ENCODE data around the gene UQCRHL.
"Not testable (repeated sequence)": the region's sequence is repeated elsewhere in the genome, so short reads cannot be mapped to it uniquely, and the experiment has no call there.

Gene UQCRHL

GRCh38 chr1:15807549-15807948 is at the start of gene UQCRHL:
Gene UQCRHL, minus strand, starts transcription at chr1:15807649. Its CDS starts 0 bp downstream, at chr1:15807649.
- DNase-seq, result not testable (repeated sequence)

DNA sequence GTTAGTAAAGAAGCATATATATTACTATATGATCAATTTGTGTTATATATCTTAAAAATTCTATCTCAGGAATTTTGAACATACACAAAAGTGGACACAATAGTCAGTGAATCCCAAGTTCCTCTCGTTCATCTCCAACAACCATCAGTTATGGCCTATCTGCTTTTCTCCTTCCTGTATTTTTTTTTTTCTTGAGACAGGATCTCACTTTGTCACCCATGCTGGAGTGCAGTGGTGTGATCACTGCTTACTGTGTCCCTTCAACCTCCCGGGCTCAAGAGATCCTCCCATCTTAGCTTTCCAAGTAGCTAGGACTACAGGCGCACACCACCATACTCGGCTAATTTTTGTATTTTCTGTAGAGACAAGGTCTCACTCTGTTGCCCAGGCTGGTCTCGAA is 49.4 kb upstream of the UQCRHL start:
- no peak for DNase-seq

GRCh38 chr1:15852828-15853302 is 45.4 kb upstream of the UQCRHL start:
- DNase-seq, result no peak

- peak; percentile 57 for DNase-seq
Observed at GRCh38 chr1:15852036-15852827, 44.8 kb upstream of the UQCRHL start.

GRCh38 chr1:15851210-15852035 is 44.0 kb upstream of the UQCRHL start:
- no peak for DNase-seq

GRCh38 chr1:15850471-15851001 is 43.1 kb upstream of the UQCRHL start:
- no peak for DNase-seq

GRCh38 chr1:15849775-15850324 is 42.4 kb upstream of the UQCRHL start:
- peak; percentile 75 for DNase-seq

- DNase-seq, result peak; percentile 81
Observed at GRCh38 chr1:15848929-15849774, 41.7 kb upstream of the UQCRHL start.

DNA sequence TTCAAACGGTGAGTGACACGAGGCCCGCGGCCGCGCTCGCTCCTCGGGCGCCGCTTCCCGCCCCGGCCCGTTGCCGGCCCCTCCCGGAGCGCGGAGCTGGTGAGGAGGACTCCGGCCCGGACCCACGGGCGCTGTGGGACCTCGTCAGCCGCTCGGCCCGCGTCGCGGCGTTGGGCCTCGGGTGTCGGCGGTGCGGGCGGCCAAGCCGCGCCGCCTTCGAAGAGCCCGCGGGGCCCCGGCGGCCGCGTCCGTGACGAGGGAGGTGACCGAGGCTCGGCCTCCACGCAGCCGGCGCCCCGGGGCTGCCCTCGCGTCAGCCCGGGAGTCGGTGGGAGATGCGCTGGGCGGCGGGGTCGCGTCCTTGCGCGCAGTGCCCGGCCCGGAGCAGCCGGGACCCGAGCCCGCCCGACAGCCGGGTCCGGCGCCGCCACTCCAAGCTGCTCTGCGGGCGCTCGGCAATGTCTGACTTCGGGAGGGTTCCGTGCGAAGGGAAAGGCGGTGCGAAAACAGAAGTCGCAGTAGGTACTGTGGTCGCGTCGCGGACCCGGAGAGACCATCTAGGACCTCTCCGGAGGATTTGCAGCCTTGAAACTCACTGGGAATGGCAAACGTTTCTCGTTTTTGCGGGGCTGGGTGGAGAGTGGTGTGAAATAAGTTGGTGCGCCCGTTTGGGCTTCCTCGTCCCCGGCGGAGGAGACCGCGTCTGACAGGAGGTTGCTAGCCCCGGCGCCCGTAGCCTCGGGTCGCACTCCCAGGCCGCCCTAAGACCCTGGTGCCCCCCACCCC is 40.9 kb upstream of the UQCRHL start:
- DNase-seq, result peak; percentile 62

DNA sequence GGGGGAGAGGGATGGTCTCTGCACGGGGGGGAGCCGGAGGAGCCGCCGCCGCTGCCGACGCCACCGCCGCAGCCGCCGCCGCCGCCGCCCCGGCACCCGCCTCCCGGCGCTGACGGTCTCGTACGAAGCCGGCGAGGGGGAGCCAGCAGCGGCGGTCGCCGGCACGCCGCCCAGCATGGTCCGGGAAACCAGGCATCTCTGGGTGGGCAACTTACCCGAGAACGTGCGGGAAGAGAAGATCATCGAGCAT is 40.4 kb upstream of the UQCRHL start:
- DNase-seq, result no peak

- DNase-seq, result peak; percentile 99
Observed at GRCh38 chr1:15847100-15847892, 39.8 kb upstream of the UQCRHL start, which contains the start of gene SPEN. Gene SPEN, plus strand, starts transcription at chr1:15847707. Its CDS starts 361 bp downstream, at chr1:15848068.

DNA sequence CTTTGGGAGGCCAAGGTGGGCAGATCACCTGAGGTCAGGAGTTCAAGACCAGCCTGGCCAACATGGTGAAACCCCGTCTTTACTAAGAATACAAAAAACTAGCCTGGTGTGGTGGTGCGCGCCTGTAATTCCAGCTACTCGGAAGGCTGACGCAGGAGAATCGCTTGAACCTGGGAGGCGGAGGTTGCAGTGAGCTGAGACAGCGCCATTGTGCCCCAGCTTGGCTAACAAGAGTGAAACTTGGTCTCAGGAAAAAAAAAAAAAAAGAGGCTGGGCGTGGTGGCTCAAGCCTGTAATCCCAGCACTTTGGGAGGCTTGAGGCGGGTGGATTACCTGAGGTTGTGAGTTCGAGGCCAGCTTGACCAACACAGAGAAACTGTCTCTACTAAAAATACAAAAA is 38.6 kb upstream of the UQCRHL start:
- DNase-seq, result not testable (repeated sequence)

GRCh38 chr1:15843826-15844572 is 36.5 kb upstream of the UQCRHL start:
- no peak for DNase-seq

DNA sequence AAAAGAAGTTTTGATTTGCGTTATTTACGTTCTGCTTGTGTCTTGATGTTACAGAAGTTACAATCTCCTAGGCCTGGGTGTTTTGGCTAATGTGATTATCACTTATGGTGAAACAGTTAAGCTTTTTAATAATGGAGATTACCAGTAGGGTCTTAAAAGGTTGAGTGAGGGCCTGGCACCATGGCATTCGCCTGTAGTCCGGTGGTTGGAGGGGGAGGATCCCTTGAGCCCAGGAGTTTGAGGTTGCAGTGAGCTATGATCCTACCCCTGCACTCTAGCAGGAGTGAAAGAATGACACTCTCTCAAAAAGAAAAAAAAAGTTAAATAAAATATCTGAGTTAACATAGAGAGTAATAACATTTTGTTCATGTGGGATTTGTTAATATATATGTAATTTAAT is 31.3 kb upstream of the UQCRHL start:
- no peak for DNase-seq

DNA sequence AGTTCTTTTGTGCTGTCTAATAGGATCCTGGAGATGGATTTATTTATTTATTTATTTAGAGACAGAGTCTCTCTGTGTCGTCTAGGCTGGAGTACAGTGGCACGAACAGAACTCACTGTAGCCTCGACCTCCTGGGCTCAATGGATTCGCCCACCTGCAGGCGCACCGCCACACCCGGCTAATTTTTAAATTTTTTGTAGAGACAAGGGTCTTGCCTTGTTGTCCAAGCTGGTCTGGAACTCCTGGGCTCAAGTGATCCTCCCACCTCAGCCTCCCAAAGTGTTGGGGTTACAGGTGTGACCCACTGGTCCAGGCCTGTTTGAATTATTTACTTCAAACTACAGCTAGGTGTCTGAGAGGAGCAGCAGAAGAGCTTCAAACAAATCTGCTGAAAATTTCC is 30.5 kb upstream of the UQCRHL start:
- DNase-seq, result no peak

DNA sequence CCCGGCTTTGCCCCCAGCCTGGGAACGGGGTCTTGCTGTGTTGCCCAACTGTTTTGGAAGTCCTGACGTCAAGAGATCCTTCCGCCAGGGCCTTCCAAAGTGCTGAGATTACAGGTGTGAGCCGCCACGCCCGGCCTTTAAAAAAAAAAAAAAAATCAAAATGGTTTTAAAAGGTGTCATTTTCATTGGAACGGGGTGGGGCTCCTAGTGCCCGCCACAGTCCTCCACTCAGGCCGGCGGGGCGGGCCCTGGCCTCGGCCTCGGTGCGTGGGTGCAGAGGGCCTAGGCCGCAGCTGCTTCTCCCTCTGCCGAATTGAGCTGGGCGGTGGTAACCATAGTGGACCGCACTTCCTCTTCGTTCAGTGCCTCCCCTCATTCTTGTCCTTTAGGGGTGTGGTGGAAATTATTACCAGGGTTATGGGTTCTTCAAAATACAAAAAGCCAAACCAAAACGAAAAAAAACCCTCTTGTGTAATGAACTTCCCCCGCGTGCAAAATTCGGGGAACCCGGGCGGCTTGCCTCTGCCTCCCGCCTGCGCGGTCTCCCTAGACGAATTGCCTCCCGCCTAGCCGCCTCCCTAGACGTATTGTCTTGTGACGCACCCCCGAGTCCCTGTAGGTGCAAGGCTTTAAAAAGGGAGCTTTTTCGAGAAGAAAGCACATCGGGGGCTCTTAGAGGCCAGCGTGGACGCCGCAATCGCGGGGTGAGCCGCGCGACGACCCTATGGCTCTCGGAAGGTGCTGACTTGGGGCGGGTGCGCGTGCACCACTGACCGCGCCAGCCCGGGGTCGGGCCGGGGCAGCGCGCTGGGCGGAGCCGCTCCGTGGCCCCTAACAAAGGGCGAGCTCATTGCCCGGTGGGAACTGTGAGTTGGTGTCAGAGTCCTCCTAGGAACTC is 29.6 kb upstream of the UQCRHL start:
- DNase-seq, result peak; percentile 96

DNA sequence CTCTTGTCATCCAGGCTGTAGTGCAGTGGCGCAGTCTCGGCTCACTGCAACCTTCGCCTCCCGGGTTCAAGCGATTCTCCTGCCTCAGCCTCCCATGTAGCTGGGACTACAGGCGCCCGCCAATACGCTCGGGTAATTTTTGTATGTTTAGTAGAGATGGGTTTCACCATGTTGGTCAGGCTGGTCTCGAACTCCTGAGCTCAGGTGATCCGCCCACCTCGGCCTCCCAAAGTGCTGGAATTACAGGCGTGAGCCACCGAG is 29.0 kb upstream of the UQCRHL start:
- DNase-seq, result not testable (repeated sequence)

- peak; percentile 100 for DNase-seq
Observed at GRCh38 chr1:15835741-15836510, 28.5 kb upstream of the UQCRHL start.
